HEK293 (cell line): Measurements from ENCODE around the gene USO1.

Experiments
- CTCF ChIA-PET: fragments of 350-600 bp; formaldehyde crosslinking; extraction: SDS; loops from one replicate; lab custom pipeline; 2021; ENCODE audit warnings: antibody characterized with exemption; lab: Yijun Ruan, JAX
- POLR2A ChIA-PET: fragments of 300-600 bp; formaldehyde crosslinking; extraction: SDS; loops from one replicate; lab custom pipeline; 2020; ENCODE audit warnings: antibody characterized with exemption, inconsistent platforms; lab: Yijun Ruan, JAX
- H3K27ac ChIP-seq: fragments of 200-500 bp; sonication (Bioruptor generic); 2 replicates; pipeline ENCODE4 v1.5.1; 2014; ENCODE audit warnings: low read depth, low read length, control low read depth, inconsistent platforms; ENCODE audit errors: extremely low read depth
- H3K36me3 ChIP-seq, 2 experiments: fragments of 200-500 bp in 1 of 2; sonication (Bioruptor generic) in 1 of 2; 1 replicate in 1 of 2; 2 replicates in 1 of 2; pipeline ENCODE4 v1.5.1; 2014 to 2017; ENCODE audit warnings: inconsistent platforms in 2 of 2, low read length in 2 of 2; ENCODE audit not compliant: control insufficient read depth in 2 of 2, insufficient read depth in 1 of 2
- H3K4me1 ChIP-seq: fragments of 200-500 bp; sonication (Bioruptor generic); 2 replicates; pipeline ENCODE4 v1.5.1; 2014; ENCODE audit warnings: mild to moderate bottlenecking, low read length, inconsistent platforms; ENCODE audit not compliant: control insufficient read depth, insufficient read depth
- H3K4me3 ChIP-seq: 2 replicates; pipeline ENCODE4 v1.5.1; 2011; ENCODE audit warnings: low read depth, mild to moderate bottlenecking, control low read depth, low read length, moderate library complexity
- H3K9me3 ChIP-seq: fragments of 200-500 bp; sonication (Bioruptor generic); 2 replicates; pipeline ENCODE4 v1.5.1; 2014; ENCODE audit warnings: low read depth, low read length, inconsistent platforms; ENCODE audit not compliant: control insufficient read depth, insufficient read depth
- AEBP2 ChIP-seq: fragments of 450-650 bp; formaldehyde crosslinking; IDR thresholded peaks from 2 replicates; pipeline ENCODE4 v1.5.1; 2016; ENCODE audit warnings: missing biosample characterization, missing genetic modification characterization, borderline replicate concordance
- ELK4 ChIP-seq: IDR thresholded peaks from 2 replicates; pipeline ENCODE4 v1.6.1; 2011; ENCODE audit warnings: mild to moderate bottlenecking, low read depth, low read length, borderline replicate concordance
- GLIS1 ChIP-seq: fragments of 450-650 bp; formaldehyde crosslinking; IDR thresholded peaks from 2 replicates; pipeline ENCODE4 v1.5.1; 2016; ENCODE audit warnings: missing biosample characterization, missing genetic modification characterization
- HIC1 ChIP-seq: fragments of 450-650 bp; formaldehyde crosslinking; IDR thresholded peaks from 2 replicates; pipeline ENCODE4 v1.5.1; 2016; ENCODE audit warnings: missing biosample characterization, missing genetic modification characterization
- HOXA7 ChIP-seq: sonication (generic); formaldehyde crosslinking; IDR thresholded peaks from 2 replicates; pipeline ENCODE4 v1.8.1; 2022; ENCODE audit warnings: missing genetic modification reagents, borderline replicate concordance
- OVOL3 ChIP-seq: fragments of 450-650 bp; formaldehyde crosslinking; IDR thresholded peaks from 2 replicates; pipeline ENCODE4 v1.5.1; 2016; ENCODE audit warnings: missing biosample characterization, missing genetic modification characterization
- PBX3 ChIP-seq: sonication (generic); formaldehyde crosslinking; IDR thresholded peaks from 2 replicates; pipeline ENCODE4 v1.8.1; 2022; ENCODE audit warnings: mild to moderate bottlenecking, moderate library complexity, missing genetic modification reagents
- PRDM1 ChIP-seq: fragments of 450-650 bp; formaldehyde crosslinking; IDR thresholded peaks from 2 replicates; pipeline ENCODE4; 2016; ENCODE audit warnings: missing biosample characterization, missing genetic modification characterization
- SP3 ChIP-seq: fragments of 450-650 bp; formaldehyde crosslinking; IDR thresholded peaks from 2 replicates; pipeline ENCODE4 v1.5.1; 2016; ENCODE audit warnings: missing biosample characterization, missing genetic modification characterization
- YY1 ChIP-seq: fragments of 450-650 bp; formaldehyde crosslinking; IDR thresholded peaks from 2 replicates; pipeline ENCODE4 v1.5.1; 2018; ENCODE audit warnings: missing biosample characterization, missing genetic modification characterization
- ZBTB10 ChIP-seq: fragments of 450-650 bp; formaldehyde crosslinking; IDR thresholded peaks from 2 replicates; pipeline ENCODE4 v1.5.1; 2016; ENCODE audit warnings: missing biosample characterization, missing genetic modification characterization
- ZNF449 ChIP-seq: fragments of 450-650 bp; formaldehyde crosslinking; IDR thresholded peaks from 2 replicates; pipeline ENCODE4 v1.5.1; 2017; ENCODE audit warnings: missing biosample characterization, mild to moderate bottlenecking, missing genetic modification characterization, moderate library complexity
- ZNF510 ChIP-seq: fragments of 450-650 bp; formaldehyde crosslinking; IDR thresholded peaks from 2 replicates; pipeline ENCODE4 v1.5.1; 2018; ENCODE audit warnings: mild to moderate bottlenecking, missing genetic modification characterization, missing biosample characterization; ENCODE audit not compliant: insufficient replicate concordance
- ZNF521 ChIP-seq: fragments of 450-650 bp; formaldehyde crosslinking; IDR thresholded peaks from 2 replicates; pipeline ENCODE4 v1.5.1; 2017; ENCODE audit warnings: missing biosample characterization, mild to moderate bottlenecking, missing genetic modification characterization
- ZNF677 ChIP-seq: fragments of 450-650 bp; IDR thresholded peaks from 2 replicates; pipeline ENCODE4 v1.5.0; 2018; ENCODE audit warnings: missing biosample characterization, mild to moderate bottlenecking, missing genetic modification characterization, moderate library complexity
- ZNF830 ChIP-seq: fragments of 450-650 bp; IDR thresholded peaks from 2 replicates; pipeline ENCODE4 v1.5.0; 2018; ENCODE audit warnings: missing biosample characterization, missing genetic modification characterization, low read depth, mild to moderate bottlenecking, moderate library complexity

The USO1 gene

GRCh38 chr4:75742451-75742850, 18.1 kb downstream of the USO1 start (continued):
- no peak for TF ChIP-seq ZBTB10 (tag by site-specific recombination)

GRCh38 chr4:75745161-75745560, 20.8 kb downstream of the USO1 start:
- TF ChIP-seq HIC1 (no peak), YY1 (tag by site-specific recombination) (no peak), PBX3 (CRISPR knock-in tag) (no peak), GLIS1 (tag by site-specific recombination) (no peak), ZNF521 (no peak), AEBP2 (tag by site-specific recombination) (no peak), OVOL3 (no peak), ELK4 (no peak), ZNF677 (tag by site-specific recombination) (no peak), PRDM1 (no peak), ZNF510 (tag by site-specific recombination) (no peak), ZNF830 (tag by site-specific recombination) (no peak), SP3 (tag by site-specific recombination) (no peak), ZNF449 (no peak), HOXA7 (CRISPR knock-in tag) (no peak), ZBTB10 (tag by site-specific recombination) (no peak)
- ChIA-PET CTCF (interaction anchor here (0.7 kb wide), 1 partner anchor 21 kb away, joined by 4 read pairs; no protein-coding TSS in a partner anchor), POLR2A (no interaction called here)

More at GRCh38 chr4:75745161-75745560, 20.8 kb downstream of the USO1 start:
- no peak overlapping the region for H3K4me3 ChIP-seq
- no peaks in the 10 kb centered on the region for H3K4me1 ChIP-seq
- H3K27ac ChIP-seq = no peak overlapping the region
- H3K36me3 ChIP-seq = no peaks in the 10 kb centered on the region
- no peaks in the 10 kb centered on the region for H3K9me3 ChIP-seq
